Smooth muscle cell (in vitro differentiated cells): ENCODE measurements around the gene STK33. TPM values are rescaled to one million over a fixed set of nuclear protein-coding genes. Genes with fewer than 3 reads are reported as not detected.

Experiments
- DNase-seq: peaks from one replicate; lab custom pipeline; 2025; ENCODE audit not compliant: unreplicated experiment; lab: John Stamatoyannopoulos, UW
- H2AFZ ChIP-seq: fragments of 200-600 bp; sonication (generic); 2 replicates; pipeline ENCODE4 v1.6.0; 2016; ENCODE audit warnings: antibody characterized with exemption, low read depth, mild to moderate bottlenecking
- H3F3A ChIP-seq: fragments of 200-600 bp; sonication (generic); 2 replicates; pipeline ENCODE4 v1.6.0; 2017; ENCODE audit warnings: antibody characterized with exemption, low read depth
- H3K27ac ChIP-seq: fragments of 200-600 bp; sonication (generic); 2 replicates; pipeline ENCODE4 v1.5.1; 2016; ENCODE audit warnings: low read depth, mild to moderate bottlenecking
- H3K27me3 ChIP-seq: fragments of 200-600 bp; sonication (generic); 2 replicates; pipeline ENCODE4 v1.6.1; 2016; ENCODE audit warnings: low read depth, mild to moderate bottlenecking
- H3K36me3 ChIP-seq: fragments of 200-600 bp; sonication (generic); 2 replicates; pipeline ENCODE4 v1.5.1; 2016; ENCODE audit warnings: low read depth
- H3K4me1 ChIP-seq: fragments of 200-600 bp; sonication (generic); 2 replicates; pipeline ENCODE4 v1.5.1; 2016; ENCODE audit warnings: low read depth
- H3K4me2 ChIP-seq: fragments of 200-600 bp; sonication (generic); 2 replicates; pipeline ENCODE4 v1.6.0; 2016; ENCODE audit warnings: mild to moderate bottlenecking
- H3K4me3 ChIP-seq: fragments of 200-600 bp; sonication (generic); 2 replicates; pipeline ENCODE4 v1.5.1; 2016; ENCODE audit warnings: mild to moderate bottlenecking
- H3K79me2 ChIP-seq: fragments of 200-600 bp; sonication (generic); 2 replicates; pipeline ENCODE4 v1.6.0; 2016; ENCODE audit warnings: low read depth, mild to moderate bottlenecking
- H3K9ac ChIP-seq: fragments of 200-600 bp; sonication (generic); 2 replicates; pipeline ENCODE4 v1.6.0; 2016; ENCODE audit warnings: low read depth
- H3K9me3 ChIP-seq: fragments of 200-600 bp; sonication (generic); replicated peaks from 2 replicates; pipeline ENCODE4 v1.5.1; 2016; ENCODE audit warnings: low read depth
- H4K20me1 ChIP-seq: fragments of 200-600 bp; sonication (generic); 2 replicates; pipeline ENCODE4 v1.6.0; 2016; ENCODE audit warnings: low read depth
- WGBS: methylation state at CpG from one replicate; pipeline ENCODE4 v1.1.7; 2016; ENCODE audit warnings: low lambda C conversion rate; 5-methylcytosine and 5-hydroxymethylcytosine counted together
- polyA plus RNA-seq: library from polyadenylated mRNA; unstranded; fragments of >200 nt; fragmentation: Nextera tagmentation; extraction: Ambion mirVana; gene quantifications from 2 replicates; pipeline ENCODE4 v1.2.1, GENCODE V29; 2016
- small RNA-seq: library from RNA; depleted of rRNA; stranded (forward); fragments of <200 nt; gene quantifications from one replicate; pipeline ENCODE3, GENCODE V24; 2014
- total RNA-seq: library from RNA; depleted of rRNA; stranded (reverse); fragments of >200 nt; gene quantifications from 2 replicates; pipeline ENCODE4 v1.2.3, GENCODE V29; 2014
- TF ChIP-seq, protein P1 (sequence below): fragments of 200-600 bp; sonication (generic); IDR thresholded peaks from 2 replicates; pipeline ENCODE4 v1.5.1; 2017; ENCODE audit warnings: borderline replicate concordance, mild to moderate bottlenecking, antibody characterized with exemption; ENCODE audit not compliant: insufficient read depth, poor library complexity, severe bottlenecking

Gene STK33
- total and polyA plus RNA-seq, 2 experiments from 2014 or later, result 1.2 to 2.9 TPM

DNA sequence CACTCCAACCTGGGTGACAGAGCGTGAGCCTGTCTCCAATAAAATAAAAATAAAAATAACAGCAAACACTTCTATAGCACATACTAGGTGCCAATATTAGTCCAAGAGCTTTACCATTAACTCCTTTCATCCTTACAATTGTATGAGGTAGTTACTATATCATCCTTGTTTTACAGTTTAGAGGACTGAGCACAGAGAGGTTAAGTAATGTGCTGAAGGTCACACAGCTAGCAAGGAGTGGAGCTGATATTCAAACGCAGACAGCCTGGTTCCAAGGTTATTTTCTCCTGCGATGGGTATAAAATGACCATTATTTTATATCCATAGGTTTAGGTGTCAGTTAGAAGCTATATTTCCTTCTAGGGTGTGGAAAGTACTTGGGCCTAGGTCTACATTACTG is 249.7 kb downstream of the STK33 start:
- Histone ChIP-seq H3F3A (no peaks in the 10 kb centered on the region), H3K36me3 (no peaks in the 10 kb centered on the region), H3K27me3 (no peaks in the 10 kb centered on the region), H3K27ac (no peak overlapping the region), H3K4me1 (no peaks in the 10 kb centered on the region), H3K4me3 (no peak overlapping the region), H3K4me2 (no peak overlapping the region), H3K79me2 (no peaks in the 10 kb centered on the region), H3K9ac (no peak overlapping the region), H4K20me1 (no peaks in the 10 kb centered on the region), H3K9me3 (no peaks in the 10 kb centered on the region), H2AFZ (no peak overlapping the region)
- no peak for DNase-seq
- TF ChIP-seq, protein P1, sequence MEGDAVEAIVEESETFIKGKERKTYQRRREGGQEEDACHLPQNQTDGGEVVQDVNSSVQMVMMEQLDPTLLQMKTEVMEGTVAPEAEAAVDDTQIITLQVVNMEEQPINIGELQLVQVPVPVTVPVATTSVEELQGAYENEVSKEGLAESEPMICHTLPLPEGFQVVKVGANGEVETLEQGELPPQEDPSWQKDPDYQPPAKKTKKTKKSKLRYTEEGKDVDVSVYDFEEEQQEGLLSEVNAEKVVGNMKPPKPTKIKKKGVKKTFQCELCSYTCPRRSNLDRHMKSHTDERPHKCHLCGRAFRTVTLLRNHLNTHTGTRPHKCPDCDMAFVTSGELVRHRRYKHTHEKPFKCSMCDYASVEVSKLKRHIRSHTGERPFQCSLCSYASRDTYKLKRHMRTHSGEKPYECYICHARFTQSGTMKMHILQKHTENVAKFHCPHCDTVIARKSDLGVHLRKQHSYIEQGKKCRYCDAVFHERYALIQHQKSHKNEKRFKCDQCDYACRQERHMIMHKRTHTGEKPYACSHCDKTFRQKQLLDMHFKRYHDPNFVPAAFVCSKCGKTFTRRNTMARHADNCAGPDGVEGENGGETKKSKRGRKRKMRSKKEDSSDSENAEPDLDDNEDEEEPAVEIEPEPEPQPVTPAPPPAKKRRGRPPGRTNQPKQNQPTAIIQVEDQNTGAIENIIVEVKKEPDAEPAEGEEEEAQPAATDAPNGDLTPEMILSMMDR, result no peak
- 76% methylated on average over 3 of the region's 3 CpGs for WGBS

DNA sequence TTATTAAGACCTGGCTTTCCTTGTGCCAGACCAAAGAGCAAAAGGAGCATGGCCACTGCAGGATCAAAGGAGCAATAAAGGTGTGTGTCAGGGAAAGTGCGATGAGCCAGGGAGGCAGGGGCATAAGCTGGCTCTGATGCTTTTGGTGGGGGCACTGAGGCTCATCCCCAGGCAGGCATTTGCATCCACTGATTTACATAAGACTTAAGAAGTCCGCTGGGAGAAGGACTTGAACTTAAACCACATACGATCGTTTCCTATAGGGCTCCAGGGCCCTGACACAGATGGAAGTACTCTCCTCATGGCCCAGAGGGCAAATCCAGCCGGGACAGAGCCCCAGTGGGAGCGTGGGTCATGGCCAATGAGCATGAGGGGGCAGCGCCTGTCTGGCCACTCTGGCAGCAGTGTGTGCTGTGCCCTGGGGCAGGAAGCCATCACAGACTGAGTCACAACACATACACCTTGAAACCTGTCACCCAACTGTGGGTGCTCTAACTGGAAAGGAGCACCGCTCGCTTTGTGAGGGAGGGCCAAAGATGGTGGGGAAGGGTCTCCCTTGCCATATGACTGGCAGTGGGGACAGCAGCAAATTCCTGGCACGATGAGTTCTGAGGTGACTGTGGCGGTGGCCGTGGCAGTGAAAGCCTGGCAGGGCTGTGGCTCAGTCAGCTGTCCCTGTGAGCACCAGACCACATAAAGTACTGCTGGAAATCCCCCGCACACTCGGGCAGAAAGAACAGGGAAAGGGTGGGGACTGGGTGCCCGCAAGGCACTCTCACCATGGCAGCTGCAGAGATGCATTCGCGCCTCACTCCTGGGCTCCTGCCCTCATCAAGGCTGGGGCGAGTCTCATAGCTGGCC is 251.0 kb downstream of the STK33 start:
- Histone ChIP-seq H3K4me1 (no peaks in the 10 kb centered on the region), H3K9ac (no peak overlapping the region), H4K20me1 (no peaks in the 10 kb centered on the region), H3K27ac (no peak overlapping the region), H2AFZ (no peak overlapping the region), H3K4me2 (no peak overlapping the region), H3K27me3 (no peaks in the 10 kb centered on the region), H3K79me2 (no peaks in the 10 kb centered on the region), H3K36me3 (no peaks in the 10 kb centered on the region), H3K9me3 (no peaks in the 10 kb centered on the region), H3F3A (no peaks in the 10 kb centered on the region), H3K4me3 (no peak overlapping the region)
- TF ChIP-seq, protein P1, result no peak
- WGBS, result 81% methylated on average over 18 of the region's 18 CpGs
- DNase-seq, result no peak

DNA sequence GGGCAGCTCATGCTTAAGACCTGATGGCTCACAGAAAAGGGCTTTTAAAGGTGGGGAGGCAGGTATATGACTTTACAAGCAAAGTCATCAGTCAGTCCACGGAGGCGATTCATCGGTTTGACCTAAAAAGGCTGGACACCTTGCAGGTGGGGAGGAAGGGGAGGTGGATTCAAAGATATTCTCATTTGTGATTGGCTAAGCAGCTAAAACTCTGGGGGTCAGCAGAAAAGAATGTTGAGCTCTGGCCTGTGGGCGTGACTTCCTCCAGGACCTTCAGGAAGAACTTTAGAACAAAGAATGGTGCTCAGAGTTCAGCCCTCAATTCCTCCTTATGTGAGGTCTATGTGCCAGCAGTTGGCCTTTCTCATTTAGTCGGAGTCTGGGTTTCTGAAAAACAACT is 252.0 kb downstream of the STK33 start:
- Histone ChIP-seq H3K79me2 (no peaks in the 10 kb centered on the region), H3F3A (no peaks in the 10 kb centered on the region), H3K9me3 (no peaks in the 10 kb centered on the region), H3K27me3 (no peaks in the 10 kb centered on the region), H3K4me2 (no peak overlapping the region), H3K4me3 (no peak overlapping the region), H3K27ac (no peak overlapping the region), H4K20me1 (no peaks in the 10 kb centered on the region), H3K36me3 (no peaks in the 10 kb centered on the region), H3K9ac (no peak overlapping the region), H2AFZ (no peak overlapping the region), H3K4me1 (no peaks in the 10 kb centered on the region)
- DNase-seq, result no peak
- TF ChIP-seq, protein P1, result no peak
- 77% methylated on average over 5 of the region's 5 CpGs for WGBS

Small RNA genes within 50 kb of the gene (small RNA-seq; reads per million reads assigned to genes)
- gene RF00601, result not detected

Other genes with a start within 250 kb of the STK33 start
- 5.8 and 7.1 TPM in 2 replicates for gene TRIM66, start 88.4 kb upstream of the STK33 start, total RNA-seq
- 0.24 and 0.93 TPM in 2 replicates for gene TRIM66, start 88.4 kb upstream of the STK33 start, polyA plus RNA-seq
- gene RPL27A, start 88.6 kb upstream of the STK33 start, total RNA-seq, result 731 and 1,140 TPM in 2 replicates
- 817 and 878 TPM in 2 replicates for gene RPL27A, start 88.6 kb upstream of the STK33 start, polyA plus RNA-seq